Measurements from ENCODE around the gene RAI2. TPM values are rescaled to one million over a fixed set of nuclear protein-coding genes. Genes with fewer than 3 reads are reported as not detected.

Gene RAI2
- total RNA-seq (2014; rRNA removed; shearing (Covaris generic)) = 0.86 TPM in 1 of 2 replicates, not detected in the other

DNA sequence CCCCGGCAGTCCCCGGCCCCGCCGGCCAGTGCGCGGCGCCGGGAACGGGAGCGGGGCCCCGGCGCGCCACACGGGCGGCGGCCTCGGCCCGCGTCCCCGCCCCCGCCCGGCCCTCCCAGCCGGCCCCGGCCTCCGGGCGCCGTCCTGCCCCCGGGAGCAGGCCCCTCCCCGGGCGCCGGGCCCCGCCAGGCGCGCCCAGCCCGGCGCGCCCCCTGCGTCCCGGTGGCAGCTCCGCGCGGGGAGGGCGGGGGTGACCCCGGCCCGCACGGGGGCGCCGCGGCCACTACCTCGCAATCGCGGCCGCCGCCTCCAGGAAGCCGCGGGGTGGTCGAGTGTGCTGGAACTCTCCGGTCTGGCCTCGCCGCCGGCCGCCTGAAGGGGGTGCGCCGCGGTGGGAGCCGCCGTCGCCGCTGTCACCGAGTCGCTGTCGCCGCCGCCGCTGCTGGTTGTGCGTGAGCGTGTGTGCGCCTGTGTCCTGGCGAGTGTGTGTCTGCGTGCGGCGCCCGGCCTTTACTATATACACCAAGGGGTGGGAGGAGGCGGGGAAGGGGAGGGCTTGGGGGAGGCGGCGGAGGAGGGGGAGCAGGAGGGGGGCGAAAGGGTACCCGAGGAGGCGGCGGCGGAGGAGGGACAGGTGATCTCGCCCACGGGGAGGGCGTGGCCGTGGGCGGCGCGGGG is at the start of gene RAI2:
Gene RAI2, minus strand, starts transcription at position 488 of the 678 bp plus-strand sequence. CDS start 59,288 bp downstream, outside the sequence.
- DNase-seq (ENCODE audit: low read depth) = no peak

DNA sequence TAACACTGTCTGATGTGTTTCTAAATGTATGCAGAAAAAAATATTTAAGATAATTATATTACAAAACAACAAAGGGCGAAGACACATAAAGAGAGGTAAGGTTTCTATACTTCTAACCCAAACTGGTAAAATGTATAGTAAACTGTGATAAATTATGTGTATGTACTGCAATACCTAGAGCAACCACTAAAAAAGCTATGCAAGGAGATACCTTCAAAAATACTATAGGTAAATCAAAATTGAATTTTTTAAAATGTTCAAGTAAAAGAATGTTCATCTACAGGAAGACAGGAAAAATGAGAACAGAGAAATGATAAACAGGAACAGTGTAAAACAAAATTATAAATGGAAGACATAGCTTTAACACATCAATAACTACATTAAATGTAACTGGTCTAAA is 27.3 kb upstream of the RAI2 start:
- no peak for DNase-seq (ENCODE audit: low read depth)

DNA sequence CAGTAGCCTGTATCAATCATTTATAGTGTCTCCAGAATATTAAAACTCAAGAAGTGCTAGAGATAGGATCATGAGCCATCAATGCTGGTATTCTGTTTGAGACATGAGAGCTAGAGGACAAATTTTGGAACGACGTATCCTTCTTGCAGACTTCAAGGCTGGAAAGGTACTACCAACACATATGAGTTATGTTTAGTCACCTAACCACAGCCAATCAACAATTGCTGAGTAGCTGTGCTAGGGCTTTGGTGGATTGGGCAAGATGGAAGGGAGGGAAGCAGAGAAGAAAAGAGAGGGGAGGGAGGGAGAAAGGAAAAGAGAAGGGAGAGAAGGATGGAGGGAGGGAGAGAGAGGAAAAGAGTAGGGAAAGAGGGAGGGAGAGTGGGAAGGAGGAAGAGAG is 21.6 kb upstream of the RAI2 start:
- peak; percentile 1 for DNase-seq (ENCODE audit: low read depth)

DNA sequence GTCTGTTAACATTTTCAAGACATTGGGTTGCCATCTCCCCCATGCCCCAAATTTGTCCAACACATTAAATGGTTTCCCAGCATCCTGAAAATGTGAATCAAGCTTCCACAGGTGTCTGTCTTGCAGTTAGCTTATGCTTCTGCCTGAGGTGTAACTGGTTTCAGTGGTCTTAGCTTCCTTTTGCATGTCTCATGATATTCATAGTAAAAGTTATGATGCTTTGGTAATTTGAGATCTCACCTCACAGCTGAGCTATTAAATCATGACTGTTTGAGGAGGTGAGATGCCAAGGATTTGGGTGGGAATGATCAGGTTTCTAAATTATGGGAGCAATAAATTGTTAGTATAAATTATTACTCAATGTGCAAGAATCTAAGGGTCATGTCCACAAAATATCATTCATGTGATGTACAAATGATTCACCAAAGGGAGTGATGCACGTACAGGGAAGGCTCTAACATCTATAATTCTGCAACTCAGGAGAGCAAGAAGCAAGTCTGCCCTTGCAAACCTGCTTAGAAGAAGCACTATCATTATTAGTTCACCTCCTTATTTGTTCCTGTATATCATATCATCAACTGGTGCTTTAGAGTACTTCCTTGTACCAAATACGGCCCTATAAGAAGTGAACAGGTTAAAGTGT is 17.1 kb upstream of the RAI2 start:
- no peak for DNase-seq (ENCODE audit: low read depth)

DNA sequence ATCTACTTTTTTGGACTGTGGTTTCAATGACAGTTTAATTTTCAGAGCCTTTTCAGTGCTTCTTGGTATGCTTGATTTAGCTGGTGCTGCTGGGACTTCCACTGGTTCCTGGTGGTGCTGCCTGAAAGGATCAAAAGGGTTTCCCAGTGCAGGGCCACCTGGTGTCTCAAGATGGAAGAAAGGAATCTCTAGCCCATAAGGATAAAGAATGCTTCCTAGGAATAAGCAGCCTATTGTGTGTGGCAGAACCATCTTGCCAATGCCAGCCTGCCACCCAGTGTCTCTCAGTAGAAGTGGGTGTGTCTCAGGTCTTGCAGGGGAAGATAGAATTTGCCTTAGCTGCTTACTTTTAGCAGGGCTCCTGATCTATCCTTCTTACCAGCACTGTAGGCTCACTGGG is 15.0 kb upstream of the RAI2 start:
- DNase-seq (ENCODE audit: low read depth) = no peak

DNA sequence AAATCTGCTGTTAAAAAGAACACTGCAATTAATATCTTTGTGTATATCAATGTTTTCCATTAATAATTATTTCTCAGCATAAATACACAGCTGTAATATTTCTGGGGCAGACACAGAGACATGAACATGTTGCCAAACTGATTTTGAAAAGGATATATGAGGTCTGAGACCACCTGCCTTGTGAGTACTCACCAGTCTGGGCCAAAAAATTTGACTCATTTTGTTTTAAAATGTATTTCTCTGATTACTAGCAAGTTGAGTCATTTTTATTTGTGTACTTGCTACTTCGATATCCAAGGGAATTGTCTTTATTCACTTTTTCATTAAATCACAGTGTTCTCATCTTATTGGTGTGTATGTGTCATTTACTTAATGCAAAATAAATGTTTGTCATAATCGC is 8.5 kb upstream of the RAI2 start:
- DNase-seq (ENCODE audit: low read depth) = no peak

DNA sequence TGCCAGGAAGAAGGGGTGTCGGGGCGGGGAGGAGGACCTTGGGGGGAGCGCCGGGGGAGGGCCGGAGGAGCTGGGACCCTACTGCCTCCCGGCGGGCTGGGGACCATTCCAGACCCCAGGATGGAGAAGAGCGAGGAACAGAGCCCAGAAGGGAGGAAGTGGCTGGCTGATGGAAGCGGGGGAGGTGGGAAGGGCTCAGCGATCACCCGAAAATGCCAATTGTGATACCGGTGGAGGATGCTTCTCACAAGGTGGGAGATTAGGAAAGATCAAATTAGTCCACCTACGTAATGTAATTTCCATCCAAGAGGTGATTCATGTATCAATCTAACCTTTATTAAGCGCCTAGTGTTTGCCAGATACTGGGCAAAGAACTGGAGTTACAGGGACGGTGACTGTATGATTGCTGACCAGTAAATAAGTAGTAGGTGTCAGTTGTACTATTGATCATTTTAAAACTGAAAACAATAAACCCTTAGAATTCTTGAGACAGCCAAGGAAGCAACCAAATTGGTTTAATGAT is 452 bp upstream of the RAI2 start:
- DNase-seq (ENCODE audit: low read depth) = no peak

DNA sequence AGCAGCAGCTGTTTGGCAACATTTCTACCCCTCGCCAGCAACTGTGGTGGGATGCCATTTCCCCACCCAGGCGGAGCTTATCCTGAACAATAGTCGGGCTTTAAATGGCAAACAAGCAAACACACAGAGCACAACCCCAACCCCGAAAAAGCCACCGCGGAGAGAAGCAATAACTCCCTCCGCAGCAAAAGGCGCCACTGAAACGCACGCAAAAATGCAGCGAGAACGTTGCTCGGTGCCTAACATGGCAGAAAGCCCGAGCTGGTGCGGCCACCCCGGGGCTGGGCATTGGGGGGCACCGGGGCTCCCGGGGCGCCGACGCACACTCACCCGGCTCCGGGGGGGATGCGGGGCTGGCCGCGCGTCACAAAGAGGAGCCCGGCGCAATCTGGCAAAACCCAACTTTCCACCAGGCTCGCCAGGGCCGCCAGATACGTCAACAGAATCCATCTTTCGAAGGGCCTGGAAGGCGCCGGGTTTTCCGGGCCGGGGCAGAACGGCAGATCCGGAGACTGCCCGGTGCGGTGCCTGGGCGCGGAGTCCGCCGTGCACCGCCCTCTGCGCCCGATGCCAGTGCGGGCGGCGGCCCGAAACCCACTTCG is 818 bp downstream of the RAI2 start:
- DNase-seq (ENCODE audit: low read depth) = no peak

DNA sequence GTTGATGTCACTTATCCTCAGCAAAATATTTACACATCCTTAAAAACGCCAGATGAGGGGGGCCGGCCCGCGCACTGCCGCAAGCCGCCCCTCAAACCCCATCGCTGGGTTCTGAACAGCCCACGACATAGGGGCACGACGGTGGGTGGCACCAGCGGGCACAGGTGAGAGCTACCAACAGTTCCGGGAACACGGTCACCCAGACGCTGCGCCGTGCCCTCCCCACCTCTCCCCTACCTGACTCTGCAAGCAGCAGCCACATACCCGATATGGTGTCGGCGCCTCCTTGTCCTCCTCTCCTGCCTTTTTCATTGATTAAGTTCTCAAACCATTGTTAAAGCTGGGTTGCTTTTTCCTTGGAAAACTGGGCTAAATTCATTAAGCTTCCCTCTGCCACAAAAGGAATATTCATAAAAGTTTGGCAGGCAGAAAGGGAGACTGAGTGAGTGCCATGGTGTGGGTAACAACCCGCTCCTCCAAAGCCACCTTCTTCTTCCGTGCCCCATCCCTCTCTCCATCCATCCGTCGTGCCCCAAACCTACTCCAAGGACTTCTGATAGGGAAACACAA is 1.4 kb downstream of the RAI2 start:
- DNase-seq (ENCODE audit: low read depth) = no peak

DNA sequence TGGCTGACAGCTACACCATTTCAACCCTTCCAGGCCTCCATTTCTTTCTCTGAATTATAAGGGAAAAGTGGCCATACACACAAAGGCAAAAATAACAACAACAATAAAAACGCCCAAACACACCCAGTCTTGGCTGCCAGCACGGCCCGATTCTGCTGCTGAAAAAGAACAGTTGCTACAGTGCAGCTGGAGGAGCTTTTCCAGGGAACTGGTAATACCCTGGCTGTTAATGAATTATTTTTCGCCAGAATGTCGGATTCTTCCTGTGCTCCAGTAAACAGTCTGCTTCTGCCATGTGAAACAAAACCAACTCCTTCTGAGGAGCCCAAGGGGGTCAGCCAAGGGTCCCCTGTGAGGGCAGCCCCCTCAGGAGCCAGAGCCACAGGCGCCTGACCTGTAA is 6.6 kb downstream of the RAI2 start:
- no peak for DNase-seq (ENCODE audit: low read depth)

DNA sequence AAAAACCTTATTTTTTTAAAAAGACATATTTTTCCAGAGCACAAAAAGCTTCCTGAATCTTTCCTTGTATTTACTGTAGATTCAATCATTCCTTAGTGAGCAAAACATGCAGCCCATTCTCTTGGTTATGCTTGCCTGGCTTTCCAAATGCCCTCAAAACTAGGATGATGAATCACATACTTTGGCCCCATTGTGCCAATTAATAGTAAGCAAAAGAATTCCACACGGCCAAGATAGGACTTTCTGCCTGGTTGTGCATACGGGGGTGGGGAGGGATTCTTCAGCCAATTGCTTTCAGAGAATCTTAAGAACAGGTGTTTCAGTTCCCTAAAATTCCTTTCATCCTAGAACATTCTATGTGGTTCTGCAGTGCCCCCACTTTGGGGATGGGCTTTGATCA is 7.0 kb downstream of the RAI2 start:
- DNase-seq (ENCODE audit: low read depth) = no peak

DNA sequence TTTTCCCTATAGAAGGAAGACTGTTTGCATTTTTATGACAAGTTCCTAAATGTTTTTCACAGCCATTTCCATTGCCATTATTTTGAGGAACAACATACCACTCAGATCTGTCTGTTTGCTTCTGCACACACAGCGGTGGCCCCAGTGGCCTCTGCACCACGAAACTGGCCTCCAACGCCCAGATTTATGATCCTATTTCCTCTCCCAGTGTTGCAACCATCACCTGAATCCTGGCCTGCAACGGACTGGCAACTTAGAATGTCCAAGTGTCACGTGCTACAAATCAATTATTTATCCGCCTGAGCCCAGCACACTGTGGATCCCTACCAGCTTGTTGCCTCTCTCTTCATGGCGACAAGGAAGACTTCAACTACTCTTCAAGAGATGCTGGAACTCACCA is 9.2 kb downstream of the RAI2 start:
- DNase-seq (ENCODE audit: low read depth) = no peak

DNA sequence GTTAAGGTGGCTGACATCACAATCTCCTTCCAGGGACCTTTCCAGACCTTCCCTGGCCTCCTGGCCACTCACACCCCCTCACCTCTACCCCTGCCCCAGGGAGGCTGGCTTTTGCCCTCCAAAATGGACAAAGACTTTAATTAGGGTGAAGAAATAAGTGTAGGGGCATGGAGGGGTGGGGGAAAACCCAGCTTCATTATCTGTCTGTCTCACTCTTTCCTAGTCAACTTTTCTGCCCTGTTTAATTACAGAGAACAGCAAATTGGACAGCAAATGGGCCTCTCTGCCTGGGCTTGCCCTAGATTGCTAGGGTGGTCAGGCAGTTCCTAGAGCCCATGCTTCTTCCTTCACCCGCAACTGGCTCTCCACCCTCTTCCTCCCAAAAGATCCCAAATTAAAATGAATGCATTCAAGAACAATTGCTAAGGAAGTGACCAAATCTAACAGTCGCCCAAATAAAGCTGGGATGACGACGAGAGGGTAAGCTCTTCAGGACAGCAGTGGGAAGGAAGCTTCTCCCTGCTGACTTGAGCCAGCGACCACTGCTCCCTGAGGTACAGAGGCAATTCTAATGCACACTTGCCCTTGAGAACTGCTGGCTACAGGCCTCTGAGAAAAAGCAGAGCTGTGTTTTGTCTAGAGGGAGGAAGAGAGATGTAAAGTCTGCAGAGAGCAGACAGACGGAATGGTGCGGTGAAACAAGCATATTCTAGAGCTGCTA is 12.4 kb downstream of the RAI2 start:
- DNase-seq (ENCODE audit: low read depth) = no peak

DNA sequence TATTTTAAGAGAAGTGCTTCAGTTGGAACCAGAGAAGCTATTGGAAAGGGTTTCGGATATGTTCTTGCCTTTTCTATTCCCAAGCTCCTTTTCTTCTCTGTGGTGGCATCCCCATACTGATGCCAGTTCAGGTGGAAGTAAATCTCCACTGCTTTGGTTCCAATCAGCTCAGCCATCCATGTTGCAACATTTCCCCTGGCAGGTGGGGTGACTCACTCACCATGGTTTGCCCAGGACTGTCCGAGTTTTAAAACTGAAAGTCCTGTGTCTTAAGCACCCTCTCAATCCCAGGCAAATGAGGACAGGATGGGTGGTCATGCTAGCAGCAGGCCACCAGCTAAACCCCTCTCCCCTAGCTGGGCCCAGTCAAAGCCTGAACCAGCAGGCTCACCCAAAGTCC is 15.1 kb downstream of the RAI2 start:
- peak; percentile 15 for DNase-seq (ENCODE audit: low read depth)

DNA sequence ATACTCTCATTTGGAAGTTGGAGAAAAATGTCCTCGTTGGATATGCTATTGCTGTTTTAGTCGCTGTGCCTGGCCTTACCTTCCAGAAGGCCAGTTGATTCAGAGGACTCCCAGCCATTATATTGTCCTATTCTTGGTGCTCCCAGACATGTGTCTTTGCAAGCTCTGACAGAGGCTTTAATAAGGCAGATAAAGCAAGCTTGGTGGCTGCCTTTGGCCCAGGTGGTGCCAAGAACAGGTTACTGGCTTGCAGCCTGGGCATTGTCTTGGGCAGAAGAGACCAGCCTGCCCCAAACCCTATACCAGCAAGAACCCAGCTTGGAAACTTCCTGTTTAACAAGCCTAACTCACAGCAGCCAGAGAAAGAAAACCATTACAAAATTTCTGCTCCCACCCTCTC is 16.9 kb downstream of the RAI2 start:
- no peak for DNase-seq (ENCODE audit: low read depth)

DNA sequence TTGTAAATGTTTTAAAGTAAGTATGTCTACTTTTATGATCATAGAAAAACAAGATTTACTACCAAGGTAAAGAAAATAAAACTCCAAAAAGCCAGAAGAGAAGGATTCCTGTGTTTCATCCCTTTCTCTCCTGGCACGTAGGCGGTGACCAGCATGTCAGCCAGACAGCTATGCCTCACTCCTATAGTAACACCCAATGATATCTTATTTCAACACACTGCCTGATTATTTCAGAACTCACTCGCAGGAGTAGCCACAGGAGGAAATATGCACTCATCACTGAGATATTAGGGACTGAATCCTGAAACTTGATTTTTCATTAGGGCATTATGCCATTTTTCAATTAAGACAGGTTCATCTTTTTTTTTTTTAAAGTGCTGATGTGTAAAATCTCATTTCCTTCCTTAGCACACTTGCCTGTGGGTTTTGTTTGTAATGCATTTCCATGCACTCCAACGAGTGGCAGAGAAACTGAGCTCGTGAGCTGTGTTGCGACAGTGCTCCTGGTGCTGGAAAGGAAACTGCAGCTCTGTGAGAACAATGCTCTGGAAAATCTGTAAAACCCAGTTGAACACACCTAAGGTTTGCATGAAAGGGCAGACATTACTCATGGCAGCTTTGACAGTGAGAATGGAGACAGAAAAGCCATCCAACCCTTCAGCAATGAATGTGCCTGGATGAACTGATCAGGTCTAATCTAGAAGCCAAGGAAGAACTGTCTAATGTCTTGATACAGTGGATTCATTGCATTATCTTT is 18.2 kb downstream of the RAI2 start:
- peak; percentile 21 for DNase-seq (ENCODE audit: low read depth)

DNA sequence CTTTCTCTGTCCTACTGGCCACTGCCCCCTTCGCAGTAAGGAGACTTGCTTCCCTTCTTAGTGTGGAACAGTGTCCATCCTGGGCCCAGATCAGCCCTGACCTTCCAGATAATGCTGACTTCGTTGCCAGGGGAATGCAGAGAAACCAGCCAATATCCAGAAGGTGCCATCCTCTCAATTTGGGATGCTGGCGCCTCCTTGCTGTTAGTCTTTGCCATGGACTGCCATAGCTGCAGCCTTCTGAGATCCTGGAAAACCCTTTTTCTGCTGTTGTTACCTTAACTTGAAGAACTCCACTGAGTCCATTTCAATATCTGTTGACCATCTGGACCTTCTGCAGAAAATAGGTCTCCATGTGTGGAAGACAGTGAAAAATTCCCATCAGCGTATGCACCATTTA is 21.8 kb downstream of the RAI2 start:
- no peak for DNase-seq (ENCODE audit: low read depth)

DNA sequence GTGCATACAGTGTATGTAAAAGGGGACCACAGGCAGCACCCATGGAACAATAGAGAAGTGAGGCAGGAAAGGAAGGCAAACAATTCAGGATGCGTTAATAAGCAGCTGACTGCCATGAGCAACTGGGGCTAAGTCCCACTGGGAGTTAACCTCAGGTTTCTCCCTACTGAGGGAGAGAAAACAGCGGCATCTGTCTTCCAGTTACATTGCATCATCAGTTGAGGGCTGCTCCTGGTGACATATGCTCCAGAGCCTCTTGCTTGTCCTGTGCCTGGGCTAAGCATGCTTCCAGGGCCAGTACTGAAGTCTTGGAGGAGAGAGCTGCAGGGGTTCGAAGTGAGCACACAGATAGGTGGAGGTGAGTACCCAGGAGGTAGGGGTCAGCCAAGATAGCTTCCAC is 24.3 kb downstream of the RAI2 start:
- no peak for DNase-seq (ENCODE audit: low read depth)

DNA sequence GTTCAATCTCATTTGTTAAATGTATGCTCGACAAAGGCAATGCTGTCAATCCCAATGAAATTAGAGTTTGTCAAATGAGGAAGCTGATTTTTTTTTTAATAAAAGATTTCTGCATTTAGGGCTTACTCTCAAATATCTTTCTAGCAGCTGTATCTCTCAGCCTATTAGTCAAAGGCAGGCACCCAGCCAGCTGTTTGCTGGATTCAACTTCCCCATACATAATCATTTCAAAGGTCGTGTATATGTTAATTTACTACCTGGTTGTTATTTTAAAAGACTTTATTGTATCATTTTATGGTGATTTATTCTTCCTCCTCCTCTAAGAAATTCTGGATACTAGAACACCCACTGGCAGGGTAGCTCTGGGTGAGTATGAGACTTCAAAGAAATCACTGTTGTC is 27.1 kb downstream of the RAI2 start:
- DNase-seq (ENCODE audit: low read depth) = no peak

DNA sequence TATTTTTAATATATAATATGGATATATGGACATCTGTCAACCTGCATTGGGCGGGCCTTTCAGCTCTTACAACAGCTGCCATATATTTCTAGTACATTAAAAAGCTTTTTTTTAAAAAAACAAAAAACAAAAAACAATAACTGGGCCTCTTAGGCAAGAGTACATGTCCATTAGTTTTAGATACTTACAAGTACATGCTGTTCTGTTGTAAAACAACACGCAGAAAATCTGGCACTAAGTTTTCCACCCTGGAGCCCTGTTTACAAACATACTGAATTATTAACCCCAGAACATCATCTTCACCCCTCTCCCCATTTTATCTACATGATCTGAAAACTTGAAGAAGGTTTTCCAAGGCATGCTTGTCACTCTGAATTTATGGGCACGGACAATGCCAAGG is 29.8 kb downstream of the RAI2 start:
- DNase-seq (ENCODE audit: low read depth) = no peak

DNA sequence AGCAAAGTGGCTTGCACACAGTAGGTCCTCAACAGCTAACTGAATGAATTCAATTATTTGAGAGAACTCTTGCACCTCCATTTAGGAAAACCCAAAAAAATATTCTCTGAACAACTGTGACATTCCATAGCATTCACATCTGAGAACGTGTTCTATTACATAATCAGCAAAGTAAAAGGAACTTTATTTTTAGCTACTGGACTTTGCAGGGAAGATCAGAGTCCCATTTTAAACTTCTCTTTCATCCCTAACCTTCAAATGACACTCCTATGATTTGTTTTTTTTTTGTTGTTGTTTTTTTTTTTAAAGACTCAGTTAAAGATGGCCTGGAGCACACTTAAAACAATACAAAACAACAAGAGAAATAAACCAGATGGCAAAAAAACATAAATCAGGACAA is 30.9 kb downstream of the RAI2 start:
- no peak for DNase-seq (ENCODE audit: low read depth)

All from Daoy (cell line).